Testis (tissue), 3 donors: Measurements from ENCODE around the gene CCN5. TPM values are rescaled to one million over a fixed set of nuclear protein-coding genes. Genes with fewer than 3 reads are reported as not detected.

ENCODE experiments used
- DNase-seq: peaks from one replicate; pipeline ENCODE4 v3.0.0-alpha.2; 2019
- H3K27ac ChIP-seq, 2 donors: fragments of 200-600 bp; sonication (generic); one replicate each; pipeline ENCODE4 v1.5.1; 2019
- H3K27me3 ChIP-seq: fragments of 200-600 bp; sonication (generic); one replicate; pipeline ENCODE4 v1.5.1; 2019
- H3K36me3 ChIP-seq: fragments of 200-600 bp; sonication (generic); one replicate; pipeline ENCODE4 v1.5.1; 2017; ENCODE audit warnings: low read depth; ENCODE audit errors: missing control alignments
- H3K4me1 ChIP-seq: fragments of 200-600 bp; sonication (generic); one replicate; pipeline ENCODE4 v1.5.1; 2019
- H3K4me3 ChIP-seq, 2 donors: fragments of 200-600 bp; sonication (generic); one replicate each; pipeline ENCODE4 v1.5.1; 2017 to 2019
- H3K9me3 ChIP-seq: fragments of 200-600 bp; sonication (generic); one replicate; pipeline ENCODE4 v1.5.1; 2017
- POLR2A ChIP-seq: fragments of 450-650 bp; IDR thresholded peaks from one replicate; pipeline ENCODE4 v1.6.1; 2017; ENCODE audit warnings: antibody characterized with exemption, mild to moderate bottlenecking, moderate library complexity
- WGBS, 2 donors: methylation state at CpG; one replicate each; pipeline ENCODE4 v1.1.5; 2018; 5-methylcytosine and 5-hydroxymethylcytosine counted together
- intact Hi-C: fragments of 100-400 bp; cut with DNase I; formaldehyde crosslinking; loops from one replicate; pipeline ENCODE4 v1.15.1; 2023; ENCODE audit warnings: low total_unique reads
- polyA plus RNA-seq: library from polyadenylated mRNA; stranded (reverse); fragments of 350-450 nt; fragmentation: Illumina TruSeq; extraction: RNeasy Lipid Tissue Mini Kit (QIAGEN cat#74804); gene quantifications from one replicate; pipeline ENCODE4 v1.2.3, GENCODE V29; 2014; ENCODE audit warnings: low read depth, low replicate concordance; ENCODE audit not compliant: insufficient read depth
- total RNA-seq, 2 donors: library from RNA; depleted of rRNA; stranded (reverse); fragments of >200 nt; gene quantifications; one replicate each; pipeline ENCODE4 v1.2.3, GENCODE V29; 2016
- TF ChIP-seq, protein P1 (sequence below), 3 experiments: fragments of 450-650 bp in 2 of 3; fragments of 200-600 bp in 1 of 3; sonication (generic) in 1 of 3; IDR thresholded peaks; one replicate each; pipeline ENCODE4 v1.5.1; 2016 to 2019; ENCODE audit warnings: antibody characterized with exemption in 3 of 3, mild to moderate bottlenecking in 2 of 3, moderate library complexity in 1 of 3

CCN5 gene
- total and polyA plus RNA-seq, 3 donors from 2014 or later: 37.0 to 152 (median 52.0) TPM

DNA sequence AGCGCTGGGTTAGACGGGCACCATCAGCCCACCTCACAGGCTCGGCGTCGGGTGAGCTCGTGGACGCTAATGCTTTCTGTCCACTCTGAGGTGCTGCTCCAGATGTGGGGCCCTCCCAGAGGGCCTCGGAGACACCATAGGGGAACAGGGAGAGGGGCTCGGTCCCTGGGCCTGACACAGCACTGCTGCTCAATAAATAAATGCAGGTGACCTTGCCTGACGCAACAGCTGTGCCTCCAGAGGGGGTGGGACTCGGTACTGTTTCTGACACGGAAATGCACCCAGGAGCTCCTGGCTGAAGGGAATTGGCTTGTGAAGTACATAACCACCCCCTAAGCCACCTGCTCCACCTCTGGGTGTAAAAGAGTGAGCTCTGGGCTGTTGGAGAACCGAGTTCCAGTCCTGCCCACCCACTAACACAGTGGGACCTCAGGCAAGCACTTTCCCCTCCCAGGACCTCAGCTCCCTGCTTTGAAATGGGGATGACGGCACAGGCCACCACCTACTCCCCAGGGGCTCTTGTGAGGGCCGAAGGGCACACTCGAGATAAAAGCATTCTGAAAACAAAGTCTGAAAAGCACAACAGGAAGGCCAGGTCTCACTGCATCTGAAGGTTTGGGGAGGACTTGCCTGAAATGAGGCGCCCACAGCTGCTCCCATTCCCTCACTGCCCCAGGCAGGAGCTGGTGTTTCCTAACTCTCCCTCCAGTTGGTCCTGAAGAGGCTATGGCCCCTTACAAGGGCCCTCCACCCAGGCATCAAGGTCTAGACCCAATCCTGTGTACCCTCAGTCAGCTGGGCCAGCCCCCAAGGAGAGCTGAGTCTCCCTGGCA lies 37.1 kb downstream of the CCN5 start:
- DNase-seq: no peak
- no peak overlapping the region for H3K27ac ChIP-seq
- H3K4me1 ChIP-seq: no peaks in the 10 kb centered on the region
- no peaks in the 10 kb centered on the region for H3K9me3 ChIP-seq
- H3K36me3 ChIP-seq: no peaks in the 10 kb centered on the region
- intact Hi-C loops: no loop called here
- TF ChIP-seq, protein P1, sequence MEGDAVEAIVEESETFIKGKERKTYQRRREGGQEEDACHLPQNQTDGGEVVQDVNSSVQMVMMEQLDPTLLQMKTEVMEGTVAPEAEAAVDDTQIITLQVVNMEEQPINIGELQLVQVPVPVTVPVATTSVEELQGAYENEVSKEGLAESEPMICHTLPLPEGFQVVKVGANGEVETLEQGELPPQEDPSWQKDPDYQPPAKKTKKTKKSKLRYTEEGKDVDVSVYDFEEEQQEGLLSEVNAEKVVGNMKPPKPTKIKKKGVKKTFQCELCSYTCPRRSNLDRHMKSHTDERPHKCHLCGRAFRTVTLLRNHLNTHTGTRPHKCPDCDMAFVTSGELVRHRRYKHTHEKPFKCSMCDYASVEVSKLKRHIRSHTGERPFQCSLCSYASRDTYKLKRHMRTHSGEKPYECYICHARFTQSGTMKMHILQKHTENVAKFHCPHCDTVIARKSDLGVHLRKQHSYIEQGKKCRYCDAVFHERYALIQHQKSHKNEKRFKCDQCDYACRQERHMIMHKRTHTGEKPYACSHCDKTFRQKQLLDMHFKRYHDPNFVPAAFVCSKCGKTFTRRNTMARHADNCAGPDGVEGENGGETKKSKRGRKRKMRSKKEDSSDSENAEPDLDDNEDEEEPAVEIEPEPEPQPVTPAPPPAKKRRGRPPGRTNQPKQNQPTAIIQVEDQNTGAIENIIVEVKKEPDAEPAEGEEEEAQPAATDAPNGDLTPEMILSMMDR (IDR thresholded peaks at IDR 0.05): no peak
- H3K27me3 ChIP-seq: no peaks in the 10 kb centered on the region
- WGBS, 2 donors: 72 to 76% methylated on average over 10 to 17 of the region's 17 CpGs
- no peak overlapping the region for H3K4me3 ChIP-seq

DNA sequence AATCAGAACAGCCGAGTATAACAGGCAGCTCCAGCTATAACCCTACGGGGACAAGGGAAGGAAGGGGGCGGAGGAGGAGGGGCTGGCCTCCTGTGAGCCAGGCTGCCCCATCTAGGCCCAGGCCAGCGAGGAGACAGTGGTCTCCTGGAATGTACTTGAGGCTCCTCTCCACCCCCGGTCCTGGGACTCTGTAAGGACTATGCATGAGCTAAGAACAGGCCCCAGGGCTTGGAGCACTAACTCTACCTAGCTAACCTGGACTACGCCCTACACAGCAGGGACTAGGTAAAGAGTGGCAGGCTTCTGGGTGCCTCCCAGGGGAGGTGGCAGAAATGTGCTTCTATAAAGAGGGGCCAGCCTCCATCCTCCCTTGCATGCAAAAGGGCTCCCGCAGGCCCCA lies 39.4 kb downstream of the CCN5 start:
- H3K4me1 ChIP-seq: no peaks in the 10 kb centered on the region
- TF ChIP-seq POLR2A: no peak
- TF ChIP-seq, protein P1 (IDR thresholded peaks at IDR 0.05): no peak
- H3K27ac ChIP-seq: no peak overlapping the region
- no peaks in the 10 kb centered on the region for H3K9me3 ChIP-seq
- intact Hi-C loops: no loop called here
- no peak overlapping the region for H3K4me3 ChIP-seq
- 74 to 80% methylated on average over 7 of the region's 7 CpGs for WGBS, 2 donors
- H3K27me3 ChIP-seq: no peaks in the 10 kb centered on the region
- H3K36me3 ChIP-seq: no peaks in the 10 kb centered on the region
- DNase-seq: no peak

DNA sequence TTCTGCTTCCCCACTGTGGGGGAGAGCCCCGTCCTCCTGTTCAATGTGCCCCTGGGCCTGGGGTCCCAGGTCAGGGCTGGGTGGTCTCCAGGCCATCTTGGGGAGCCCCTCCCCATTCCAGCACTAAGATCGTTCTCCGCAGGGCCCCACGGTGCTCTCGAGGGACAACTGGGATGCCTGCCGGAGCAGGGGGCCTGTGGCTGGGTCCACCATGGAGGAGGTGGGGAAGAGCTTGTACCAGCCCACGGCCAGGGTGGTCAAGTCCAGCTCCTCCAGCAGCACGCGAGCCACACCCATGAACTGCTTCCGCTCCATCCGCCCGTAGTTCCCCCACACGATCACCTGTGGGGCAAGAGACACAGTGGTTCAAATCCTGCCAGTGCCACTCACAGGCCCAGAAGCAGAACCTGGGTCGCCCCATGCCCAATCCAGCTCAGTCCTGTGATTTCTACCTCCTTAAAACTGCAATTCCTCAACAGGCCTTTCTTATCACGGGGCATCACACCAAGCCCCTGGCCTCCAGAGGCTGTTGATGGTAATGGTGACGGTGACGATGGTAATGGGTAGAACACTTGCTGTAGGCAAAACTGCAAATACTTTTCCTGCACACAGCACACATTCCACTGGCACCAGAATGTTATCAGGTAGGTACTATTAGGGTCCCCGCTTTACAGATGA lies 41.0 kb downstream of the CCN5 start:
- Histone ChIP-seq H3K27me3 (no peaks in the 10 kb centered on the region), H3K36me3 (no peaks in the 10 kb centered on the region), H3K4me3 (no peak overlapping the region), H3K9me3 (no peaks in the 10 kb centered on the region), H3K4me1 (no peaks in the 10 kb centered on the region), H3K27ac (no peak overlapping the region)
- no peak for TF ChIP-seq POLR2A
- TF ChIP-seq, protein P1 (IDR thresholded peaks at IDR 0.05): no peak
- intact Hi-C loops: no loop called here
- WGBS, 2 donors: 92 to 93% methylated on average over 9 to 18 of the region's 18 CpGs
- DNase-seq: no peak

DNA sequence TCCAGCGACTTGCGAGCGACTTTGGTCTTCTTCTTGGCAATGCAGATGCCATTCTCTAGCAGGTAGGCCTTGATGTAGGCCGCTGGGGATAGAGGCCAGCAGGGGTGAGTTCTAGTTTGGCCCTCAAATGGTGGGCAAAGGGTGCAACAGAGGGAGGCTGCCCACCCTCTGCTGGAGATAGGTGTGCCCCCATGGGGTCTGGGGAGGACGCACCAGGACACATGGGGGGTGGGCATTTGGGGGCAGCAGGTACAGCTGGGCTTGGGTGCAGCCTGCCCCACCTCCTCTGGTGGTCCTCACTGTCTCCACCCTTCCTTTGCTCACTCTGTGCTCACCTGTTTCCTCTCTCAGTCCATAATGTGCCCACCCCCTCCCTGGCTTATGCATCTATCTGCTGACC lies 41.8 kb downstream of the CCN5 start:
- Histone ChIP-seq H3K27me3 (no peaks in the 10 kb centered on the region), H3K36me3 (no peaks in the 10 kb centered on the region), H3K4me3 (no peak overlapping the region), H3K27ac (no peak overlapping the region), H3K4me1 (peaks cover 3% of the 10 kb centered on the region), H3K9me3 (no peaks in the 10 kb centered on the region)
- TF ChIP-seq, protein P1 (IDR thresholded peaks at IDR 0.05): no peak
- no peak for TF ChIP-seq POLR2A
- intact Hi-C loops: no loop called here
- no peak for DNase-seq
- 89 to 94% methylated on average over 1 to 5 of the region's 5 CpGs for WGBS, 2 donors
